Muscle layer of duodenum (tissue), 2 donors: ENCODE data around the gene PLVAP.

Experiments used
- H3K27ac ChIP-seq: one replicate; pipeline ENCODE4 v1.7.0; 2013; ENCODE audit warnings: mild to moderate bottlenecking, low read length
- H3K27me3 ChIP-seq: one replicate; pipeline ENCODE4 v1.7.0; 2013; ENCODE audit warnings: low read depth, mild to moderate bottlenecking, control low read depth, low read length
- H3K36me3 ChIP-seq, 2 donors: one replicate each; pipeline ENCODE4 v1.7.0; 2013; ENCODE audit warnings: low read length in 2 of 2, control low read depth in 1 of 2, mild to moderate bottlenecking in 1 of 2; ENCODE audit not compliant: insufficient read depth in 2 of 2, control insufficient read depth in 1 of 2
- H3K4me1 ChIP-seq, 2 donors: one replicate each; pipeline ENCODE4 v1.7.0; 2013; ENCODE audit warnings: low read length in 2 of 2, mild to moderate bottlenecking in 2 of 2, control low read depth in 1 of 2, moderate library complexity in 1 of 2; ENCODE audit not compliant: insufficient read depth in 2 of 2, control insufficient read depth in 1 of 2
- H3K4me3 ChIP-seq, 2 donors: one replicate each; pipeline ENCODE4 v1.7.0; 2013; ENCODE audit warnings: low read length in 2 of 2, low read depth in 1 of 2, mild to moderate bottlenecking in 1 of 2
- H3K9me3 ChIP-seq, 2 donors: one replicate each; pipeline ENCODE4 v1.7.0; 2013; ENCODE audit warnings: low read length in 2 of 2, control low read depth in 1 of 2, mild to moderate bottlenecking in 1 of 2; ENCODE audit not compliant: control insufficient read depth in 1 of 2
- donor health status: healthy.

Gene PLVAP

GRCh38 chr19:17323300-17323963, 53.7 kb downstream of the PLVAP start:
- no peaks in the 10 kb centered on the region for H3K27me3 ChIP-seq
- no peak overlapping the region for H3K27ac ChIP-seq
- no peaks in the 10 kb centered on the region for H3K9me3 ChIP-seq
- peaks cover 0 to 8% of the 10 kb centered on the region in 2 donors for H3K4me1 ChIP-seq
- H3K36me3 ChIP-seq: peaks cover 8 to 37% of the 10 kb centered on the region in 2 donors
- no peak overlapping the region for H3K4me3 ChIP-seq

- H3K36me3 ChIP-seq: peaks cover 8 to 37% of the 10 kb centered on the region in 2 donors
Observed at GRCh38 chr19:17322854-17323253, 54.3 kb downstream of the PLVAP start.

GRCh38 chr19:17321655-17322489, 55.3 kb downstream of the PLVAP start:
- Histone ChIP-seq H3K9me3 (no peaks in the 10 kb centered on the region), H3K4me1 (peaks cover 0 to 4% of the 10 kb centered on the region in 2 donors), H3K27me3 (no peaks in the 10 kb centered on the region), H3K36me3 (peaks cover 8 to 37% of the 10 kb centered on the region in 2 donors), H3K27ac (no peak overlapping the region), H3K4me3 (no peak overlapping the region)

More at GRCh38 chr19:17322854-17323253, 54.3 kb downstream of the PLVAP start:
- Histone ChIP-seq H3K4me3 (no peak overlapping the region), H3K27me3 (no peaks in the 10 kb centered on the region), H3K4me1 (peaks cover 0 to 4% of the 10 kb centered on the region in 2 donors), H3K9me3 (no peaks in the 10 kb centered on the region), H3K27ac (no peak overlapping the region)

- Histone ChIP-seq H3K4me3 (no peak overlapping the region), H3K27ac (no peak overlapping the region), H3K27me3 (no peaks in the 10 kb centered on the region), H3K9me3 (no peaks in the 10 kb centered on the region), H3K4me1 (peaks cover 0 to 4% of the 10 kb centered on the region in 2 donors), H3K36me3 (peaks cover 8 to 43% of the 10 kb centered on the region in 2 donors)
Observed at GRCh38 chr19:17320435-17320834, 56.7 kb downstream of the PLVAP start.

GRCh38 chr19:17319473-17320238, 57.5 kb downstream of the PLVAP start:
- Histone ChIP-seq H3K9me3 (no peaks in the 10 kb centered on the region), H3K4me3 (no peak overlapping the region), H3K27me3 (no peaks in the 10 kb centered on the region), H3K27ac (no peak overlapping the region), H3K4me1 (peaks cover 0 to 4% of the 10 kb centered on the region in 2 donors), H3K36me3 (peaks cover 9 to 46% of the 10 kb centered on the region in 2 donors)

- no peak overlapping the region for H3K27ac ChIP-seq
- no peak overlapping the region for H3K4me3 ChIP-seq
- peaks cover 16 to 53% of the 10 kb centered on the region in 2 donors for H3K36me3 ChIP-seq
- H3K27me3 ChIP-seq: no peaks in the 10 kb centered on the region
- peaks cover 0 to 4% of the 10 kb centered on the region in 2 donors for H3K4me1 ChIP-seq
- no peaks in the 10 kb centered on the region for H3K9me3 ChIP-seq
Observed at GRCh38 chr19:17318966-17319365, 58.2 kb downstream of the PLVAP start.

GRCh38 chr19:17314007-17314593, 63.0 kb downstream of the PLVAP start:
- H3K4me1 ChIP-seq: peaks cover 10 to 18% of the 10 kb centered on the region in 2 donors
- H3K27ac ChIP-seq: no peak overlapping the region
- H3K27me3 ChIP-seq: no peaks in the 10 kb centered on the region
- H3K36me3 ChIP-seq: peaks cover 8 to 32% of the 10 kb centered on the region in 2 donors
- H3K4me3 ChIP-seq: no peak overlapping the region
- no peaks in the 10 kb centered on the region for H3K9me3 ChIP-seq

- no peaks in the 10 kb centered on the region for H3K9me3 ChIP-seq
- H3K4me3 ChIP-seq: no peak overlapping the region
- no peaks in the 10 kb centered on the region for H3K27me3 ChIP-seq
- peaks cover 8 to 28% of the 10 kb centered on the region in 2 donors for H3K36me3 ChIP-seq
- no peak overlapping the region for H3K27ac ChIP-seq
- peaks cover 10 to 18% of the 10 kb centered on the region in 2 donors for H3K4me1 ChIP-seq
Observed at GRCh38 chr19:17312189-17313113, 64.7 kb downstream of the PLVAP start.

- H3K27me3 ChIP-seq: no peaks in the 10 kb centered on the region
- no peak overlapping the region for H3K4me3 ChIP-seq
- peaks cover 8 to 28% of the 10 kb centered on the region in 2 donors for H3K36me3 ChIP-seq
- no peak overlapping the region for H3K27ac ChIP-seq
- no peaks in the 10 kb centered on the region for H3K9me3 ChIP-seq
- H3K4me1 ChIP-seq: peaks cover 10 to 20% of the 10 kb centered on the region in 2 donors
Observed at GRCh38 chr19:17311455-17312188, 65.5 kb downstream of the PLVAP start.
